ENCODE data around the gene MCU. TPM values are rescaled to one million over a fixed set of nuclear protein-coding genes. Genes with fewer than 3 reads are reported as not detected.

Gene MCU
- total RNA-seq, 1 donor from 2014 or later, result 31.4 TPM

GRCh38 chr10:72858067-72858466 is 166.1 kb downstream of the MCU start:
- H3K27ac Mint-ChIP-seq (ENCODE audit: unreplicated experiment), result no peak overlapping the region
- TF ChIP-seq CTCF (IDR thresholded peaks at IDR 0.05), result no peak
- peaks cover 13% of the 10 kb centered on the region for H3K36me3 Mint-ChIP-seq (ENCODE audit: unreplicated experiment)
- no peak overlapping the region for H3K4me3 Mint-ChIP-seq (ENCODE audit: unreplicated experiment)
- no peaks in the 10 kb centered on the region for H3K4me1 Mint-ChIP-seq (ENCODE audit: unreplicated experiment)
- no peaks in the 10 kb centered on the region for H3K27me3 Mint-ChIP-seq (ENCODE audit: unreplicated experiment)
- DNase-seq (ENCODE audit: extremely low spot score, unreplicated experiment), result no peak
- H3K9me3 Mint-ChIP-seq (ENCODE audit: unreplicated experiment), result peaks cover 5% of the 10 kb centered on the region

GRCh38 chr10:72862957-72863356 is 171.0 kb downstream of the MCU start:
- H3K4me1 Mint-ChIP-seq (ENCODE audit: unreplicated experiment), result no peaks in the 10 kb centered on the region
- H3K27me3 Mint-ChIP-seq (ENCODE audit: unreplicated experiment), result no peaks in the 10 kb centered on the region
- H3K4me3 Mint-ChIP-seq (ENCODE audit: unreplicated experiment), result no peak overlapping the region
- no peak for TF ChIP-seq CTCF (IDR thresholded peaks at IDR 0.05)
- no peak for DNase-seq (ENCODE audit: extremely low spot score, unreplicated experiment)
- H3K9me3 Mint-ChIP-seq (ENCODE audit: unreplicated experiment), result no peaks in the 10 kb centered on the region
- H3K36me3 Mint-ChIP-seq (ENCODE audit: unreplicated experiment), result peaks cover 16% of the 10 kb centered on the region
- no peak overlapping the region for H3K27ac Mint-ChIP-seq (ENCODE audit: unreplicated experiment)

- TF ChIP-seq CTCF (IDR thresholded peaks at IDR 0.05), result peak; percentile 65
- no peak overlapping the region for H3K27ac Mint-ChIP-seq (ENCODE audit: unreplicated experiment)
- H3K4me1 Mint-ChIP-seq (ENCODE audit: unreplicated experiment), result no peaks in the 10 kb centered on the region
- DNase-seq (ENCODE audit: extremely low spot score, unreplicated experiment), result no peak
- H3K27me3 Mint-ChIP-seq (ENCODE audit: unreplicated experiment), result no peaks in the 10 kb centered on the region
- peaks cover 6% of the 10 kb centered on the region for H3K9me3 Mint-ChIP-seq (ENCODE audit: unreplicated experiment)
- H3K36me3 Mint-ChIP-seq (ENCODE audit: unreplicated experiment), result peaks cover 32% of the 10 kb centered on the region
- no peak overlapping the region for H3K4me3 Mint-ChIP-seq (ENCODE audit: unreplicated experiment)
These were observed 183.5 kb downstream of the MCU start for GRCh38 chr10:72875250-72876055.

- Mint-ChIP-seq H3K27me3 (ENCODE audit: unreplicated experiment) (no peaks in the 10 kb centered on the region), H3K4me3 (ENCODE audit: unreplicated experiment) (no peak overlapping the region), H3K9me3 (ENCODE audit: unreplicated experiment) (peaks cover 6% of the 10 kb centered on the region), H3K4me1 (ENCODE audit: unreplicated experiment) (no peaks in the 10 kb centered on the region), H3K36me3 (ENCODE audit: unreplicated experiment) (peaks cover 41% of the 10 kb centered on the region), H3K27ac (ENCODE audit: unreplicated experiment) (no peak overlapping the region)
- no peak for DNase-seq (ENCODE audit: extremely low spot score, unreplicated experiment)
- TF ChIP-seq CTCF (IDR thresholded peaks at IDR 0.05), result no peak
These were observed 187.3 kb downstream of the MCU start for GRCh38 chr10:72879245-72879644.

- TF ChIP-seq CTCF (IDR thresholded peaks at IDR 0.05), result no peak
- DNase-seq (ENCODE audit: extremely low spot score, unreplicated experiment), result no peak
- H3K4me1 Mint-ChIP-seq (ENCODE audit: unreplicated experiment), result no peaks in the 10 kb centered on the region
- H3K27ac Mint-ChIP-seq (ENCODE audit: unreplicated experiment), result no peak overlapping the region
- peaks cover 6% of the 10 kb centered on the region for H3K9me3 Mint-ChIP-seq (ENCODE audit: unreplicated experiment)
- no peak overlapping the region for H3K4me3 Mint-ChIP-seq (ENCODE audit: unreplicated experiment)
- peaks cover 61% of the 10 kb centered on the region for H3K36me3 Mint-ChIP-seq (ENCODE audit: unreplicated experiment)
- H3K27me3 Mint-ChIP-seq (ENCODE audit: unreplicated experiment), result no peaks in the 10 kb centered on the region
These were observed 189.3 kb downstream of the MCU start for GRCh38 chr10:72881291-72881690.
